ENCODE data around the gene CDH16.

CDH16 gene

DNA sequence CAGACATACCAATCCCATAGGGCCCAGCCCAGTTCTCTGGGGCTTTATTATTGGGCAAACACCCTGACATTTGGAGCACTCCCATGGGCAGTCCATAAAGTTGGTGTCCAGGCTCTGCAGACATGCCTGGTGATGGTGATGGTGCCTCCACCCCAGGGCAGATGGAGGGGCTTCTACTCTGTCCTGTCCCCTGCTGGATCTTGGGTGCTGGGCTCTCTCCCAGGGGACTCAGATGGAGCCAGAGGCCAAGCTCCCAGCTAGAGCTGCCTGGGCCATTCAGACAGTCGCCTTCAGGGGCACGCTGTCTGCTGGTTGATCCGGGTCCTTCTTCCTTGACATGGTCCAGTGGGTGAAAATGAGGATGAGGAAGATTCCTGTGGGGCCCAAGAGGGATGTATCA is 10.6 kb downstream of the CDH16 start:
- H3K27me3 ChIP-seq (ENCODE audit: insufficient read depth, low read length), result no peaks in the 10 kb centered on the region
- no peak overlapping the region for H3K9ac ChIP-seq (ENCODE audit: low read length)
- no peak overlapping the region for H3K14ac ChIP-seq (ENCODE audit: low read length)
- H4K91ac ChIP-seq (ENCODE audit: low read depth, low read length), result no peak overlapping the region
- no peak overlapping the region for H2AK5ac ChIP-seq (ENCODE audit: low read length)
- no peak overlapping the region for H4K8ac ChIP-seq (ENCODE audit: low read depth, low read length)
- H2BK5ac ChIP-seq (ENCODE audit: low read depth, low read length, poor library complexity), result no peak overlapping the region
- H3K18ac ChIP-seq (ENCODE audit: low read length), result no peak overlapping the region
- no peak overlapping the region for H4K12ac ChIP-seq (ENCODE audit: low read depth, low read length)
- WGBS (ENCODE audit: extremely low coverage, insufficient coverage, insufficient read length), result no CpG with 5 or more reads among the region's 3 CpGs
- H2BK12ac ChIP-seq (ENCODE audit: low read length), result no peak overlapping the region
- H3K4ac ChIP-seq (ENCODE audit: low read depth, low read length), result no peak overlapping the region
- H3K79me1 ChIP-seq (ENCODE audit: low read length), result no peaks in the 10 kb centered on the region
- no peaks in the 10 kb centered on the region for H3K4me1 ChIP-seq (ENCODE audit: control insufficient read depth in 1 of 2, insufficient read depth in 2 of 2, low read length in 2 of 2)
- no peaks in the 10 kb centered on the region for H3K79me2 ChIP-seq (ENCODE audit: control insufficient read depth, insufficient read depth, low read length, poor library complexity)
- H2AFZ ChIP-seq (ENCODE audit: insufficient read depth, low read length, poor library complexity), result no peak overlapping the region
- H2BK120ac ChIP-seq (ENCODE audit: insufficient read depth, low read length, poor library complexity), result no peak overlapping the region
- no peak for DNase-seq
- no peak overlapping the region for H3K4me2 ChIP-seq (ENCODE audit: low read length)
- H3K36me3 ChIP-seq (ENCODE audit: control insufficient read depth in 1 of 2, insufficient read depth in 2 of 2, low read length in 2 of 2), result no peaks in the 10 kb centered on the region
- H3K4me3 ChIP-seq (ENCODE audit: low read depth, low read length), result no peak overlapping the region
- H3K9me3 ChIP-seq (ENCODE audit: insufficient read depth, low read depth, low read length), result peaks cover 2% of the 10 kb centered on the region
- no peak overlapping the region for H3K27ac ChIP-seq (ENCODE audit: low read depth, low read length)
- H3K23ac ChIP-seq (ENCODE audit: low read length), result no peak overlapping the region

DNA sequence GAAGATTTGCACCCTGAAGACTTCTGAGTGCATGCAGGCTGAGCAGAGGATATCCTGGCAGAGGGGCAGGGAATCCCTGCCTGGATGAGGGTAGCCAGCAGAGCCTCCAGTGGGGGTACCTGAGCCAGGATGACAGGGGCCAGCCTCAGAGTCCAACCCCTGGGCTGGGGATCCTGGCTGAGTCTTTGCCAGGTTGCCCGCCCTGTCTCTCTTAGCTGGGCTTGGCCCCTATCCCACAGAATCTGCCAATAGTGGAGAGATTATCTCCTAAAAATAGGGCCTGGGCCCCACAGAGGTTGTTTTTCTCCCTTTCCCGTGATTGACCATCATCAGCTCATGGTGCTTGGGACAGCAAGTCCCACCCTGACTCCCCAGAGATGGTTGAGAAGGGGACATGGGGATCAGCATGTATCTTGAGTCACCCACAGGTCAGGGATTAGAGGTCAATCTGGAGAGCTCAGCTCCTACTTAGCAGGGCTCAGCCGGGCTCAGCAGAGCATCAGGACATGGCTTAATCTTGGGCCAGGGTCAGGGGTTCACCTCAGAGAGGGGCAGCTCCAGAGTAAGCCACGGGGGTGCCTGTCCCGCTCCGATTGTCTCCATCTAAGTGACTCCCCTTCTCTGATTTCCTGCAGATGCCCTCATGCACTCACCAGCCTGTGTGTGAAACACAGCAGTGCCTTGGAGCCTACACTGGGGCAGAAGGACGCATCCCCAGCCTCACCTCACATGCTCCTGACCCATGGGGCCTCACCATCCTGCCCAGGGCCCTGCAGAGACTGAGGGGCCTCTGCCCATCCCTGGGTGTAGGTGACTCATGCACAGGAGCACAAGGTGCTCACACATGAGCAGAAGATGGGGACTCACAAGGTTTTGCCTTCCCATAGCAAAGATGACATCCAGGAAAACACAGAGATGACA is 11.5 kb downstream of the CDH16 start:
- no peak for DNase-seq
- Histone ChIP-seq H2BK120ac (ENCODE audit: insufficient read depth, low read length, poor library complexity) (no peak overlapping the region), H3K9ac (ENCODE audit: low read length) (no peak overlapping the region), H3K27ac (ENCODE audit: low read depth, low read length) (no peak overlapping the region), H4K12ac (ENCODE audit: low read depth, low read length) (no peak overlapping the region), H3K36me3 (ENCODE audit: control insufficient read depth in 1 of 2, insufficient read depth in 2 of 2, low read length in 2 of 2) (no peaks in the 10 kb centered on the region), H3K4ac (ENCODE audit: low read depth, low read length) (no peak overlapping the region), H3K18ac (ENCODE audit: low read length) (no peak overlapping the region), H3K79me2 (ENCODE audit: control insufficient read depth, insufficient read depth, low read length, poor library complexity) (no peaks in the 10 kb centered on the region), H3K23ac (ENCODE audit: low read length) (no peak overlapping the region), H4K8ac (ENCODE audit: low read depth, low read length) (no peak overlapping the region), H3K27me3 (ENCODE audit: insufficient read depth, low read length) (no peaks in the 10 kb centered on the region), H2BK12ac (ENCODE audit: low read length) (no peak overlapping the region), H3K4me2 (ENCODE audit: low read length) (no peak overlapping the region), H3K14ac (ENCODE audit: low read length) (no peak overlapping the region), H3K9me3 (ENCODE audit: insufficient read depth, low read depth, low read length) (peaks cover 2% of the 10 kb centered on the region), H3K79me1 (ENCODE audit: low read length) (no peaks in the 10 kb centered on the region), H2BK5ac (ENCODE audit: low read depth, low read length, poor library complexity) (no peak overlapping the region), H2AK5ac (ENCODE audit: low read length) (no peak overlapping the region), H3K4me3 (ENCODE audit: low read depth, low read length) (no peak overlapping the region), H4K91ac (ENCODE audit: low read depth, low read length) (no peak overlapping the region), H3K4me1 (ENCODE audit: control insufficient read depth in 1 of 2, insufficient read depth in 2 of 2, low read length in 2 of 2) (no peaks in the 10 kb centered on the region), H2AFZ (ENCODE audit: insufficient read depth, low read length, poor library complexity) (no peak overlapping the region)
- WGBS (ENCODE audit: extremely low coverage, insufficient coverage, insufficient read length), result no CpG with 5 or more reads among the region's 7 CpGs

DNA sequence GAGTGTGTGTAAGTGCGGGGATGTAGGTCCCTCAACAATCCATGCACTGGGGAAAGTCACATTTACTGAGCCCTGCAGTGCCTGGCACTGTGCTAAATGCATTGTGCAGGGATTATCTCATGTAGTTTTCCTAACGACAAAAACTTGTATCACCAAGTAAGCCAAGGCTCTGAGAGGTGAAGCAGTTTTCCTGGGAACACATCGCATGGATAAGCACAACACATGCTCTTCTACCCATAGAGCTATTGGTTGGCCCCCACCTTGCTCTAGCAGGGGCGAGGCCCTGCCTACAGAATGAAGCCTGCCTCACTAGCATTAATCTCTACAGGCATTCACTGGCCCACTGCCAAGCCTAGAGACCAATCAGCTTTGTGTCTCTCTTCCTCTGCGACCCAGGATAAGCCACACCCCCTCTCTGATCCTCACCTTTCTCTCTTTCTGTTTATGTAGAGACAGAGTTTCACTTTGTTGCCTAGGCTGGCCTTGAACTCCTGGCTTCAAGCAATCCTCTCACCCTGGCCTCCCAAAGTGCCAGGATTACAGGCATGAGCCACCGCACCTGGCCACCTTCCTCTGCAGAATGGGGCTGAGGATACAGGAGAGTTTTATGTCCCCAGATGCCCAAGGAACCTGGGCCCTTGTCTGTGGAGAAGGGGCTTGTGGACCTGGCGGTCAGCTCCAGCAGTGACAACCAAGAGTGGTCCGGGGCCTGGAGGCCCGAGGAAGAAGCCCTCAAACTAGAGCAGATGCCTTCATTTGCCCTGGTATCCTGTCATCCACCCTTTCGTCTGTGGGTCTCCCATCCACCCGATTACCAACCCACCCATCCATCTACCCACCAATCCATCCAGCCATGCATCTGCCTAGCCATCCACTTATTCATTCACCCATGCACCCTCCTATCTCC is 12.8 kb downstream of the CDH16 start:
- no peak overlapping the region for H2BK5ac ChIP-seq (ENCODE audit: low read depth, low read length, poor library complexity)
- H3K79me2 ChIP-seq (ENCODE audit: control insufficient read depth, insufficient read depth, low read length, poor library complexity), result no peaks in the 10 kb centered on the region
- no peak overlapping the region for H4K91ac ChIP-seq (ENCODE audit: low read depth, low read length)
- H3K4me1 ChIP-seq (ENCODE audit: control insufficient read depth in 1 of 2, insufficient read depth in 2 of 2, low read length in 2 of 2), result no peaks in the 10 kb centered on the region
- H3K79me1 ChIP-seq (ENCODE audit: low read length), result no peaks in the 10 kb centered on the region
- H3K9me3 ChIP-seq (ENCODE audit: insufficient read depth, low read depth, low read length), result peaks cover 2% of the 10 kb centered on the region
- no peak overlapping the region for H3K9ac ChIP-seq (ENCODE audit: low read length)
- H3K4me3 ChIP-seq (ENCODE audit: low read depth, low read length), result no peak overlapping the region
- H2AK5ac ChIP-seq (ENCODE audit: low read length), result no peak overlapping the region
- no peak overlapping the region for H4K8ac ChIP-seq (ENCODE audit: low read depth, low read length)
- no peaks in the 10 kb centered on the region for H3K27me3 ChIP-seq (ENCODE audit: insufficient read depth, low read length)
- no peak overlapping the region for H4K12ac ChIP-seq (ENCODE audit: low read depth, low read length)
- no peak overlapping the region for H3K4me2 ChIP-seq (ENCODE audit: low read length)
- H3K14ac ChIP-seq (ENCODE audit: low read length), result no peak overlapping the region
- H2BK12ac ChIP-seq (ENCODE audit: low read length), result no peak overlapping the region
- H3K4ac ChIP-seq (ENCODE audit: low read depth, low read length), result no peak overlapping the region
- no peak overlapping the region for H3K18ac ChIP-seq (ENCODE audit: low read length)
- H3K36me3 ChIP-seq (ENCODE audit: control insufficient read depth in 1 of 2, insufficient read depth in 2 of 2, low read length in 2 of 2), result no peaks in the 10 kb centered on the region
- DNase-seq, result no peak
- WGBS (ENCODE audit: extremely low coverage, insufficient coverage, insufficient read length), result no CpG with 5 or more reads among the region's 11 CpGs
- no peak overlapping the region for H3K23ac ChIP-seq (ENCODE audit: low read length)
- no peak overlapping the region for H2AFZ ChIP-seq (ENCODE audit: insufficient read depth, low read length, poor library complexity)
- no peak overlapping the region for H2BK120ac ChIP-seq (ENCODE audit: insufficient read depth, low read length, poor library complexity)
- no peak overlapping the region for H3K27ac ChIP-seq (ENCODE audit: low read depth, low read length)

DNA sequence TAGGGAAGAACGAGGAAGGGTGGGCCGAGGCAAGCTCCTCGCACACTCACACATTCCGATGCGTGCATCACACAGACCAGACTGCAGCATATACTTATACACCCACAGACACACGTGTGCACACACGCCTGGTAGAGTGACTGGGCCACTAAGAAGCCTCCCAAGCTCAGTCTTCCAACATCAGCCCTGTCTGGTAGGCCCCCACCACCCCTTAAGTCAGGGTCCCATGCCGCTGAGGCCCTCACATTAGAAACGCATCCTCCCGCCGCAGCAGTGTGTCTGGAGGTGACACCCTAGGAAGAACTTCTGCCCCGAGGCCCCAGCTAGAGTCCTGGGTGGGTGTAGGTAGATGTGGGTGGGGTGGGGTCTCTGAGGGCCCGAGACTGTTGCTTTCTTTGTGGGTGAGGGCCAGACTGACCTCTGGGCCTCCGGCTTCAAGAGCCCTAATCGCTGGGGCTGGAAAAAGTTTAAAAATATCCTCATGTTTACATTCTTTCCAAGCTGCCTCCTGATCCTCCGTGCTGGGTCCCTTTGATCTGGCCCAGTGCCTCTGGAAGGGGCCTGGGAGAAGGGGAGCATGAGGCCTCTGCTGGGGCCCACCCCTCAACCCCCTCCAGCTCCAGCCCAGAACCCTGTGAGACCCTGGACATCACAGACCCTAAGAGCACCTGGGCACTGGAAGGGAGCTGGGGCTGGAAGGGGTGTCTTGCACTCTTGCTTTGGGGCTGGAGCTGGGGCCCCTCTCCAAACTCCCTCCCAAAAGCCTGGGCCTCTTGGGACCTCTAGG is 13.6 kb downstream of the CDH16 start:
- Histone ChIP-seq H2AFZ (ENCODE audit: insufficient read depth, low read length, poor library complexity) (no peak overlapping the region), H3K79me1 (ENCODE audit: low read length) (no peaks in the 10 kb centered on the region), H4K8ac (ENCODE audit: low read depth, low read length) (no peak overlapping the region), H3K4me2 (ENCODE audit: low read length) (no peak overlapping the region), H3K27me3 (ENCODE audit: insufficient read depth, low read length) (no peaks in the 10 kb centered on the region), H4K12ac (ENCODE audit: low read depth, low read length) (no peak overlapping the region), H3K4ac (ENCODE audit: low read depth, low read length) (no peak overlapping the region), H3K18ac (ENCODE audit: low read length) (no peak overlapping the region), H3K23ac (ENCODE audit: low read length) (no peak overlapping the region), H3K9ac (ENCODE audit: low read length) (no peak overlapping the region), H3K27ac (ENCODE audit: low read depth, low read length) (no peak overlapping the region), H2BK5ac (ENCODE audit: low read depth, low read length, poor library complexity) (no peak overlapping the region), H3K79me2 (ENCODE audit: control insufficient read depth, insufficient read depth, low read length, poor library complexity) (no peaks in the 10 kb centered on the region), H3K4me3 (ENCODE audit: low read depth, low read length) (no peak overlapping the region), H4K91ac (ENCODE audit: low read depth, low read length) (no peak overlapping the region), H3K4me1 (ENCODE audit: control insufficient read depth in 1 of 2, insufficient read depth in 2 of 2, low read length in 2 of 2) (peaks cover 3 to 4% of the 10 kb centered on the region in 2 experiments), H2AK5ac (ENCODE audit: low read length) (no peak overlapping the region), H3K9me3 (ENCODE audit: insufficient read depth, low read depth, low read length) (peaks cover 2% of the 10 kb centered on the region), H2BK120ac (ENCODE audit: insufficient read depth, low read length, poor library complexity) (no peak overlapping the region), H3K36me3 (ENCODE audit: control insufficient read depth in 1 of 2, insufficient read depth in 2 of 2, low read length in 2 of 2) (no peaks in the 10 kb centered on the region), H2BK12ac (ENCODE audit: low read length) (no peak overlapping the region), H3K14ac (ENCODE audit: low read length) (no peak overlapping the region)
- WGBS (ENCODE audit: extremely low coverage, insufficient coverage, insufficient read length), result no CpG with 5 or more reads among the region's 16 CpGs
- no peak for DNase-seq

Measured in trophoblast cell (in vitro differentiated cells and primary cell).